ENCODE results near the gene XCL1.
"Not testable (repeated sequence)": the region's sequence is repeated elsewhere in the genome, so short reads cannot be mapped to it uniquely, and the experiment has no call there.

DNA sequence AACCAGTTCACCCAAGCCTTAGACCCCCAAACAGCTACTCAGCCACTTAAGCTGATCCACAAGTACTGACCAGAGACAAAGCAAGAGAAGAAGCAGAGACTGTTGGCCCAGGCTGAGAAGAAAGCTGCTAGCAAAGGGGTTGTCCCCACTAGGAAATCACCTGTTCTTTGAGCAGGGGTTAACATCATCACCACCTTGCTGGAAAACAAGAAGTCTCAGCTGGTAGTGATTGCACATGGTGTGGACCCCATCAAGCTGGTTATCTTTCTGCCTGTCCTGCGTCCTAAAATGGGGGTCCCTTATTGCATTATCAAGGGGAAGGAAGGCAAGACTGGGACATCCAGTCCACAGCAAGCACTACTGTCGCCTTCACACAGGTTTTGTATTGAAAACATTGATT, 33.4 kb upstream of the XCL1 start:
- TF ChIP-seq CTCF, POLR2A, POLR2AphosphoS5 (IDR thresholded peaks at IDR 0.05): not testable (repeated sequence)

All from breast epithelium (tissue), 3 donors.